Measurements from ENCODE around the gene TBL2.
"Not testable (repeated sequence)": the region's sequence is repeated elsewhere in the genome, so short reads cannot be mapped to it uniquely, and the experiment has no call there.

The TBL2 gene

GRCh38 chr7:73530800-73531199 is 47.6 kb downstream of the TBL2 start:
- DNase-seq: no peak

DNA sequence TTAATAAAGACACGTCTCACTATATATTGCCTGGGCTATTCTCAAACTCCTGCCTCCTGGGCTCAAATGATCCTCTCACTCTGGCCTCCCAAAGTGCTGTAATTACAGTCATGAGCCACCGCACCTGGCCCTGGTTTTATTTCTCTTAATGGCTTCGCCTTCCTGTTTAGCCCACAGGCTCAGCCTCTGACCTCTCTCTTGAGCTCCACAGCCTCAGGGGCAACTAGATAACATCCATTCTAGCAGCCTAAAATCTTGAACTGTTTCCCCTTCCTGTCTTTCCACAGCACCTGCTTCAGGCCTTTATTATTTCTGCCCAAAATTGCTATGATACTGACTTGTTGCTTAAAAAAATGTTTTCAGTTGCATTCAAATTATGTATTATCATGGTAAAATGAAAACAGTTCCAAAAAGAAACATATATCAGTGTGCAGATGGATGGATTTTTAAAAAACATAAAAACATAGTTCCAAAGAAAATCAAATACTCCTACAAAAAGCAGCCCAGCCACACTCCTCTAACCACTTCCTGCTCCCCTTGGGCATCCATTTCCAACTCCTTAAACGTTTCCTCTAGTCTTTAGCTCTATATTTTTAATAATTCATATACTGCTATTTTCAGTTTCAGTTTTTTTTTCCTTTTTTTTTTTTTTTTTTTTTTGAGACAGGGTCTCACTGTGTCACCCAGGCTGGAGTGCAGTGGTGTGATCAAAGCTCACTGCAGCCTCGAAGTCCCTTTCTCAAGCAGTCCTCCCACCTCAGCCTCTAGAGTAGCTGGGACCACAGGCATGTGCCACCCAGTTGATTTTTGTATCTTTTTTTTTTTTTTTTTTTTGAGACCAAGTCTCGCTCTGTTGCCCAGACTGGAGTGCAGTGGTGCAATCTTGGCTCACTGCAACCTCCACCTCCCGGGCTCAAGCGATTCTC is 51.2 kb downstream of the TBL2 start:
- DNase-seq: peak; percentile 59

DNA sequence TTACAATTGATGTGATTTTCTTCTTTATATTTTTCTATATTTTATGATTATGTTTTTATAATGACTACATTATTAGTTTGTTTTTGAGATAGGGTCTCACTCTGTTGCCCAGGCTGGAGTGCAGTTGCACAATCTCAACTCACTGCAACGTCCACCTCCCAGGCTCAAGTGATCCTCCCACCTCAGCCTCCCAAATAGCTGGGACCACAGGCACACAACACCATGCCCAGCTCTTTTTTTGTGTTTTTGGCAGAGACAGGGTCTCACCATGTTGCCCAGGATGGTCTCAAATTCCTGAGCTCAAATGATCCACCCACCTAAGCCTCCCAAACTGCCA is 52.3 kb downstream of the TBL2 start:
- DNase-seq: not testable (repeated sequence)

GRCh38 chr7:73522105-73522872 is 56.1 kb downstream of the TBL2 start, which contains the start of gene BAZ1B:
Gene BAZ1B, minus strand, starts transcription at chr7:73522293. Its CDS starts 360 bp downstream, at chr7:73521933.
- DNase-seq: peak; percentile 98

GRCh38 chr7:73521636-73522104 is 56.7 kb downstream of the TBL2 start:
- peak; percentile 68 for DNase-seq

GRCh38 chr7:73520673-73521635 is 57.4 kb downstream of the TBL2 start:
- DNase-seq: no peak

GRCh38 chr7:73519867-73520672 is 58.3 kb downstream of the TBL2 start:
- DNase-seq: no peak

GRCh38 chr7:73518470-73518869 is 59.9 kb downstream of the TBL2 start:
- DNase-seq: no peak
